GM18499 (cell line): ENCODE measurements around the gene PLEKHS1.
"Not testable (repeated sequence)": the region's sequence is repeated elsewhere in the genome, so short reads cannot be mapped to it uniquely, and the experiment has no call there.

Experiments
- ATAC-seq: cut with Tn5 transposase; IDR thresholded peaks from one replicate; pipeline ENCODE4 v1.9.1; 2021; ENCODE audit warnings: moderate number of reproducible peaks; ENCODE audit not compliant: insufficient read depth, unreplicated experiment

The PLEKHS1 gene

GRCh38 chr10:113782986-113783704 is 31.7 kb downstream of the PLEKHS1 start:
- no peak for ATAC-seq

GRCh38 chr10:113788604-113789083 is 37.2 kb downstream of the PLEKHS1 start:
- peak; percentile 57 for ATAC-seq

- no peak for ATAC-seq
These were observed 40.2 kb downstream of the PLEKHS1 start for GRCh38 chr10:113791691-113792090.

- ATAC-seq: no peak
These were observed 50.1 kb downstream of the PLEKHS1 start for GRCh38 chr10:113801569-113801968.

GRCh38 chr10:113802997-113803396 is 51.5 kb downstream of the PLEKHS1 start:
- no peak for ATAC-seq

GRCh38 chr10:113806503-113806902 is 55.0 kb downstream of the PLEKHS1 start:
- ATAC-seq: no peak

- ATAC-seq: no peak
These were observed 56.7 kb downstream of the PLEKHS1 start for GRCh38 chr10:113808168-113808567.

GRCh38 chr10:113814700-113815099 is 63.2 kb downstream of the PLEKHS1 start:
- ATAC-seq: not testable (repeated sequence)

GRCh38 chr10:113819989-113820388 is 68.5 kb downstream of the PLEKHS1 start:
- ATAC-seq: no peak

- ATAC-seq: no peak
These were observed 69.0 kb downstream of the PLEKHS1 start for GRCh38 chr10:113820507-113820906.

- ATAC-seq: not testable (repeated sequence)
These were observed 69.8 kb downstream of the PLEKHS1 start for GRCh38 chr10:113821306-113821705.

- no peak for ATAC-seq
These were observed 70.7 kb downstream of the PLEKHS1 start for GRCh38 chr10:113822174-113822573.

- no peak for ATAC-seq
These were observed 71.9 kb downstream of the PLEKHS1 start for GRCh38 chr10:113823389-113823788.

GRCh38 chr10:113825791-113826190 is 74.3 kb downstream of the PLEKHS1 start:
- ATAC-seq: no peak

- ATAC-seq: not testable (repeated sequence)
These were observed 77.1 kb downstream of the PLEKHS1 start for GRCh38 chr10:113828567-113828966.
